HPDE6-E6E7 (cell line): ENCODE data around the gene GPD2.
"Not testable (repeated sequence)": the region's sequence is repeated elsewhere in the genome, so short reads cannot be mapped to it uniquely, and the experiment has no call there.

Experiments used
- DNase-seq: peaks from one replicate; pipeline ENCODE4 v3.0.0; 2011; ENCODE audit warnings: missing footprints; ENCODE audit errors: extremely low spot score

GPD2 gene

GRCh38 chr2:156476021-156476849 lies 40.1 kb downstream of the GPD2 start:
- DNase-seq = no peak

- DNase-seq = peak; percentile 42
Measured at GRCh38 chr2:156476850-156477206, 40.6 kb downstream of the GPD2 start.

GRCh38 chr2:156480376-156480775 lies 44.2 kb downstream of the GPD2 start:
- DNase-seq = no peak

DNA sequence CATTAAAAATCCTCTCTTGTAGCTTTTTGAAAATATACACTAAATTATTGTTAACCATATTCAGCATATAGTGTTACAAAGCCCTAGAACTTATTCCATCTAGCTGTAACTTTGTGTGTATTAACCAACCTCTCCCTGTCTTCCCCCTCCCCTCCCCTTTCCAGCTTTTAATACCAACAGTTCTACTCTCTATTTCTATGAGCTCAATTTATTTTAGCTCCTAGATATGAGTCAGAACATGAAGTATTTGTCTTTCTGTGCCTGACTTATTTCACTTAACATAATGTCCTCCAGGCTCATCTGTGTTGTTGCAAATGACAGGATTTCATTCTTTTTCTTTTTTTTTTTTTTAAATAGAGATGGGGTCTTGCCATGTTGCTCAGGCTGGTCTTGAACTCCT lies 45.1 kb downstream of the GPD2 start:
- no peak for DNase-seq

GRCh38 chr2:156483741-156484173 lies 47.6 kb downstream of the GPD2 start:
- DNase-seq = no peak

- peak; percentile 21 for DNase-seq
Measured at GRCh38 chr2:156486147-156486546, 50.0 kb downstream of the GPD2 start.

GRCh38 chr2:156486614-156487013 lies 50.4 kb downstream of the GPD2 start:
- DNase-seq = no peak

GRCh38 chr2:156489195-156489594 lies 53.0 kb downstream of the GPD2 start:
- no peak for DNase-seq

DNA sequence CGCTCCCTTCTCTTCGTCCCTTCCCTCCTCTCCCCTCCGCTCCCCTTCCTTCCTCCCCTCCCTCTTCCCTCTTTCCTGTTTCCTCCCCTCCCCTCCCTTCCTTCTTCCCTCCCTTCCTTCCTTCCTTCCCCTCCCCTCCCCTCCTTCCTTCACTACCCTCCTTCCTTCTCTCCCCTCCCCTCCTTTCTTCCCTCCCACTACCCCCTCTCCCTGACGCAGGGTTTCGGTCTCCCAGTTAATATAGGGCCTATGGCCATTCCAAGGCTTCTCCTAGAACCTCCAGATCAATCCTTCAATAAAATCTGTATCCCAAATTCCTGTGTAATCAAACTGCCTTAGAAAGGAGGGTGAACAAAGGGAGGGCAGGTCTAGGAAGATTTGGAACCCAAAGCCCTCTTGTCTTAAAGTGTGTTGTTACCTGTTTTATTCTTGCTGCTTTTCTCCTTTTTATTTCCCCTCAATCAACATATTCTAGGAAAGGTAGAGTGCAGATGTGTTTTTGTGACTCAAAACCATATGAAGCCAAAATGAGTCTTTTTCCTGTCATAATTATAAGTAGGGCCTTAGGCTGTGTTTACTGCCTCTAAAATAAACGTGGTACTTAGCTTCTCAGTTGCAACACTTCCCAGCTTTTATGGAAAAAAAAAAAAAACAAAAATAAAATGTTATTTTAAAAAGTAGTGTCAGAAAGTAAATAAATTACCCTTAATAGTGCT lies 53.7 kb downstream of the GPD2 start:
- no peak for DNase-seq

- no peak for DNase-seq
Measured at GRCh38 chr2:156490466-156490840, 54.3 kb downstream of the GPD2 start.

GRCh38 chr2:156491176-156491575 lies 55.0 kb downstream of the GPD2 start:
- DNase-seq = no peak

GRCh38 chr2:156492979-156493378 lies 56.8 kb downstream of the GPD2 start:
- no peak for DNase-seq

GRCh38 chr2:156495998-156496397 lies 59.8 kb downstream of the GPD2 start:
- not testable (repeated sequence) for DNase-seq

DNA sequence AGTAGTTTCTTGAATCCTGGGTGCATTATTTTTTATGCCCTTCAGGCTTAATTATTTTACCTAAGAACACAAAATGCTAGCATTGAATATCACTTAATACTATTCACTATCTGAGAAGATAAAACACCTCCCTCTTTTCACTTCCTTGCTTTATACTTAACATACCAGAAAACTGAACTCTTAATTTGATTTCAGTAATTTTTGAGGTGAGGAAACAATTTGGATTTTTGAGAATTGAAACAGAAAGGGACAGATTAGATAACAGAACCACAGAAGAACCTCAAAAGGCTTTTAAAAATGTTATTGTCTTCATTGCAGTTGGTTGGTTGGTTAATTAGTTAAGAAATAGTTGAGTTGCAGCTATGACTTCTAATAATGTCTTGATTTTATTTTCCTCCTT lies 69.5 kb downstream of the GPD2 start:
- DNase-seq = no peak

GRCh38 chr2:156511122-156511521 lies 74.9 kb downstream of the GPD2 start:
- no peak for DNase-seq

DNA sequence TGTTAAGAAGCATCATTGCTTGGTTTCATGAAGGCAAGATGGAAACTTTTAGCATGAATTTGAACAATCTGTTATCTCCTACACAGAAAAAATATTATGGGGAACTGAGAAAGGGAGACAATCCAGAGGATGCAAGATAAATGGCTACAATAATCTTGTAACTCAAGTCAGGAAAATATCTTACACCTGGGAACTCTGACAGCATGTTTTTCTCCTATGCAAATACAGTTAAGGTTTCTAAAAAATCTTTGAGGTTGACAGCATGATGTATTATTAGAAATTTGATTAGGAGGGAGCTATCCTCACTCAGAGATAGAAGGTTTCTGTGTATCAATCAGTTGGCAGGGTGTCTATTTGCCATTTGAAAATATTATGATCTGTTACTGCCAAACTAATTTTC lies 75.6 kb downstream of the GPD2 start:
- no peak for DNase-seq

GRCh38 chr2:156512451-156512850 lies 76.3 kb downstream of the GPD2 start:
- no peak for DNase-seq

- no peak for DNase-seq
Measured at GRCh38 chr2:156513219-156513618, 77.0 kb downstream of the GPD2 start.

GRCh38 chr2:156517419-156517818 lies 81.2 kb downstream of the GPD2 start:
- DNase-seq = no peak

GRCh38 chr2:156518138-156518537 lies 82.0 kb downstream of the GPD2 start:
- DNase-seq = no peak

- no peak for DNase-seq
Measured at GRCh38 chr2:156522864-156523440, 86.8 kb downstream of the GPD2 start.

DNA sequence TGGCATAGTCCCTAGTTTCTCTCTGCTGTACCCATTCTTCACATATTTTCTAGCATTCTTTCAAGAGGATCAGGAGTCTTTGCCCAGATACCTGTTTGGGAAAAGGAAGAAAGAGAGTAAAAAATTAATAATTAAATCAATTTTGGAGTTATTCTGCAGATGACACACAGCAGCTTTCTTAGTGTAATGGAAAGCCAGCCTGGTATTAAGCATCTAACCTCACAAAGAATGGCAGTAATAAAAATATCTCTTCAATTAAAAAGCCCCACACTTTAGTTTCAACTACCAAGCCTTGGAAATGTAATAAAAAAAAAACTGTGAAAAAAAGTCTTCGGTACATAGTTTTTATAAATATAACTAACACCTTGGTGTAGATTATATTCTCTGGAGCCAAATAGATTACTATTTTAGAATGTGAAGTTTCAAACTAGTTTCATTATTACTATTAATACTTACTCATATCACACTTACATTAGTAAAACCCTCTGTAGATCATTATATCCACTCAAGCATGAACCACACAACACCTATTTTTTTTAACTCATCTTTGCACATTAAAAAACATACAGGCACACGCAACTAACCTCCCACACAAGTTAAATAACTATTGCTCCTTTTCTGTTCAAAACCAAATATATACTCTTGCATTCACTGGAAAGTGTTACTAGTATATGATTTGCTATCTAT lies 90.9 kb downstream of the GPD2 start:
- DNase-seq = no peak
